LNCaP clone FGC (cell line): ENCODE measurements around the gene OR1J4.
"Not testable (repeated sequence)": the region's sequence is repeated elsewhere in the genome, so short reads cannot be mapped to it uniquely, and the experiment has no call there.

Source experiments
- DNase-seq: peaks from one replicate; pipeline ENCODE4 v3.0.0-alpha.2; 2011; ENCODE audit warnings: low read depth
- H3K4me3 ChIP-seq: 2 replicates; pipeline ENCODE4 v1.5.1; 2011; ENCODE audit warnings: mild to moderate bottlenecking, low read depth, low read length, control low read depth
- CTCF ChIP-seq: IDR thresholded peaks from 2 replicates; pipeline ENCODE4 v1.5.1; 2012; ENCODE audit warnings: mild to moderate bottlenecking; ENCODE audit not compliant: control insufficient read depth, insufficient read depth; ENCODE audit errors: extremely low read depth

OR1J4 gene

GRCh38 chr9:122536134-122536533, 17.2 kb downstream of the OR1J4 start:
- no peak for TF ChIP-seq CTCF
- DNase-seq, result no peak
- H3K4me3 ChIP-seq, result no peak overlapping the region

GRCh38 chr9:122537066-122537465, 18.1 kb downstream of the OR1J4 start:
- H3K4me3 ChIP-seq, DNase-seq: not testable (repeated sequence)

- H3K4me3 ChIP-seq, result no peak overlapping the region
- no peak for TF ChIP-seq CTCF
- no peak for DNase-seq
Measured at GRCh38 chr9:122538757-122539156, 19.8 kb downstream of the OR1J4 start.

- TF ChIP-seq CTCF, result no peak
- peak; percentile 23 for DNase-seq
- peak overlapping the region; percentile 19; the same call in 1 of the 2 replicates for H3K4me3 ChIP-seq
Measured at GRCh38 chr9:122546196-122546595, 27.3 kb downstream of the OR1J4 start.

- TF ChIP-seq CTCF, result no peak
- no peak overlapping the region for H3K4me3 ChIP-seq
- DNase-seq, result no peak
Measured at GRCh38 chr9:122551371-122551770, 32.4 kb downstream of the OR1J4 start.

- no peak for DNase-seq
- H3K4me3 ChIP-seq, result no peak within 1 kb of the TSS
- no peak for TF ChIP-seq CTCF
Measured at GRCh38 chr9:122552812-122553211, 33.9 kb downstream of the OR1J4 start, which contains the start of gene OR1N2. TSS of gene OR1N2 (plus strand) at chr9:122553112. CDS start at chr9:122553212, 100 bp downstream.

- DNase-seq, result no peak
- no peak overlapping the region for H3K4me3 ChIP-seq
- no peak for TF ChIP-seq CTCF
Measured at GRCh38 chr9:122561446-122561845, 42.5 kb downstream of the OR1J4 start.

- no peak for DNase-seq
- TF ChIP-seq CTCF, result no peak
- no peak overlapping the region for H3K4me3 ChIP-seq
Measured at GRCh38 chr9:122562134-122562760, 43.3 kb downstream of the OR1J4 start.
